Embryonic facial prominence (tissue), 1 donor: ENCODE data around the gene NUP107.

Experiments used
- DNase-seq: peaks from one replicate; pipeline ENCODE4 v3.0.0-alpha.2; 2016; ENCODE audit errors: extremely low spot score

Gene NUP107

GRCh38 chr12:68739891-68740290, 53.1 kb downstream of the NUP107 start:
- no peak for DNase-seq

- no peak for DNase-seq
Measured at GRCh38 chr12:68743356-68743755, 56.6 kb downstream of the NUP107 start.

- DNase-seq = no peak
Measured at GRCh38 chr12:68745376-68745903, 58.7 kb downstream of the NUP107 start.

DNA sequence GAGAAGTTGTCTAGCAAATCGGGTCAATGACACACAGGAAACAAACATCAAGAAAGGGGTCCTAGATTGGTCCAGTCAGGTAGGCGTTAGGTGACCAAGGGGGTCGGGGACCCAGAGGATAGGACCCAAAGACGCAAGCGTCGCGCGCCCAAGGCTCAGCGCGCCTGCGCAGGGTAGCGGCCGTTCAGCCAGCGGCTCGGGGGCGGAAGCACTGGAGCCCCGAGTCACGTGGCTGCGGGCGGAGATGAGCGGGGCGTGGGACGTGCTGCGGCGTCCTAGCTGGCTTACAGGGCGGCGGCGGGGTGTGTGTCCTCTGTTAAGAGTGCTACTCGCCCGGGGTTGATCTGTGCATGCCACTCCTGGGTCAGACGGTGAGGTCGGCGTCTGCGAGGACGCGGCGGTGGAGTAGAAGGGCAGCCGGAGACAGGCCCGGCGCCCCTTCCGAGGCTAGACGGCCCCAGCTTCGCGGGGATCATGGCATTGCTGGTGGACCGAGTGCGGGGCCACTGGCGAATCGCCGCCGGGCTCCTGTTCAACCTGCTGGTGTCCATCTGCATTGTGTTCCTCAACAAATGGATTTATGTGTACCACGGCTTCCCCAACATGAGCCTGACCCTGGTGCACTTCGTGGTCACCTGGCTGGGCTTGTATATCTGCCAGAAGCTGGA, 59.3 kb downstream of the NUP107 start, which contains the start of gene SLC35E3:
Gene SLC35E3 (plus strand): TSS at position 273 of the 668 bp plus-strand sequence. CDS start 202 bp downstream, at position 475.
- DNase-seq = peak; percentile 69

GRCh38 chr12:68746572-68747180, 59.9 kb downstream of the NUP107 start:
- DNase-seq = no peak

GRCh38 chr12:68749443-68749842, 62.7 kb downstream of the NUP107 start:
- DNase-seq = no peak

- no peak for DNase-seq
Measured at GRCh38 chr12:68749861-68750260, 63.1 kb downstream of the NUP107 start.

- DNase-seq = no peak
Measured at GRCh38 chr12:68750506-68750905, 63.7 kb downstream of the NUP107 start.

DNA sequence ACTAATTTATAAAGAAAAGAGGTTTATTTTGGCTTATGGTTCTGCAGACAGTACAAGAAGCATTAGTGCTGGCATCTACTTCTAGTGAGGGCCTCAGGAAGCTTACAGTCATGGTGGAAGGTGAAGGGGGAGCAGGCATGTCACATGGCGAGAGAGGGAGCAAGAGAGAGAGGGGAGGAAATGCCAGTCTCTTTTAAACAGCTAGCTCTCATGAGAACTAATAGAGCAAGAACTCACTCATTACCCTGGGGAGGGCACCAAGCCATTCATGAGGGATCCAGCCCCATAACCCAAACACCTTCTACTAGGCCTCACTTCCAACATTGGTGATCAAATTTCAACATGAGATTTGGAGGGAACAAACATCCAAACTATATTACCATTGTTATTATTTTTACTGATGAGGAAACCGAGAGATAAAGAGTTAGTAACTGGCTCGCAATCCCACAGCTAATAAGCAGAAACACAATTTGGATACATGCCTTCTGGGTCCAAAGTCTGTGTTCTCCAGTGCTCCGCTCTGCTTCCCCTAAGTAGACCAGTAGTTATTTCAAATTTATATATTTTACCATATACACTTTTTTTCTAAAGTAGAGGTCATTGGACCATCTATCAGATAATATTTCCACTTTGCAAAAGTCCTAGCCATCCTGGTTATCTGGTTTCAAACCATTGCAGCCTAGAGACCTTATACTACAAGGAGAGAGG, 68.9 kb downstream of the NUP107 start:
- no peak for DNase-seq

DNA sequence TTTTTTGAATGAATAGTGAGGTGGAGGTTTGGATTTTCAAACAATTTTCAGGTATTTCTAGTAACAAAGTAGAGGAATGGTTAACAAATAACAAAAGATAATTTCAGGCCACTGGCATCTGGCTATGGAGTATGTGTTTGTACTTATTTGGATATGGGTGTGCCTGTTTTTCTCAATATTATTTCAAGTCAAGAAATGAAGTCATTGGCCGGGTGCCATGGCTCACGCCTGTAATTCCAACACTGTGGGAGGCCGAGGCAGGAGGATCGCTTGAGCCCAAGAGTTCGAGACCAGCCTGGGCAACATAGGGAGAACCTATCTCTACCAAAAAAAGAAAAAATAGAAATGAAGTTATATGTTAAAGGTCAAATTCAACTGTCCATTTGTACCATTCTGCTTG, 73.1 kb downstream of the NUP107 start:
- no peak for DNase-seq

- no peak for DNase-seq
Measured at GRCh38 chr12:68760806-68761441, 74.1 kb downstream of the NUP107 start.

- DNase-seq = no peak
Measured at GRCh38 chr12:68761442-68761812, 74.6 kb downstream of the NUP107 start.

DNA sequence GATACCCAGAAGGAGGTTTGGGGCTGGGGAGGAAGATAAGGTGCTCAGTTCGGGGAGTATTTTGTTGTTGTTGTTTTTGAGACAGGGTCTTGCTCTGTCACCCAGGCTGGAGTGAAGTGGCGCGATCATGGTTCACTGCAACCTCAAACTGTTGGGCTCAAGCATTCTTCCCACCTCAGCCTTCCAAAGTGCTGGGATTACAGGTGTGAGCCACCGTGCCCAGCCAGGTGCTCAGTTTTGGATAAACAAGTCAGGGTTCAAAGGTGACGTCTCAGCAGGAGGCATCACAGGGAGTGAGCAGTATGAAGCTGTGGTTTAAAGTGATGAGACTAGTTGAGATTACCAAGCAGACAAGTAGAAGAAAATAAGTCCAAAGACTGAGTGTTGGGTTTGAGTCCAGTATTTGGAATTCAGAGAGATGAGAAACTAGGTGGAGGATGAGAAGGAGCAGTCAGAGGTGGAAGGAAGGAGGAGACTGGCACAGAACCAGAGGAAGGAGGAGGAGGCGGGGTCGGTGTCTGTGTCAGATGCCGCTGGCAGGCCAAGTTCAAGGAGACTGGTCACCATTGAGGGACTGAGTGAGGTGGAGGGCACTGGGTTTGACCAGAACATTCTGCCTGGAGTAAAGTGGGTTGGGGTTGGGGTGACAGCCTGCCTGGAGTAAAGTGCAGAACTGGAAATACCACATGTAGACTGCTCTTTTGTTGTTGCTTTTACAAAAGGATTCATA, 75.3 kb downstream of the NUP107 start:
- DNase-seq = no peak

- DNase-seq = no peak
Measured at GRCh38 chr12:68762691-68763090, 75.9 kb downstream of the NUP107 start.

DNA sequence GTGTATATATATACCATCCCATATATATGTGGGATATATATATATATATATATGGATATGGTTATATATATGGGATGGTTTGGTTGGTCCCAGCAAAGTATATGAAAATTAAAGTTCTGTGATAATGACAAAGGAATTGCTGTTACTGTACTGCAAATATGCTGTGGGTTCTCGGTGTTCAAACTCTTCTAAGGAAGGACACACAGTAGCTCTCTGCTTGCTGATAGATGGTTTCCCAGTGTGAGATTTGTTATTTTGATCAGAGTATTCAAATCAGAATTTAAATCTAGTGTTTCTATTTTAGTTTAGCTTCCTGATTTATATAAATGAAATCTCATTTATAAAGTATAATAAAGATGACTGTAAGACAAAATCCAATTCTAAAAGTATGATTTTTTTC, 78.9 kb downstream of the NUP107 start:
- DNase-seq = no peak

DNA sequence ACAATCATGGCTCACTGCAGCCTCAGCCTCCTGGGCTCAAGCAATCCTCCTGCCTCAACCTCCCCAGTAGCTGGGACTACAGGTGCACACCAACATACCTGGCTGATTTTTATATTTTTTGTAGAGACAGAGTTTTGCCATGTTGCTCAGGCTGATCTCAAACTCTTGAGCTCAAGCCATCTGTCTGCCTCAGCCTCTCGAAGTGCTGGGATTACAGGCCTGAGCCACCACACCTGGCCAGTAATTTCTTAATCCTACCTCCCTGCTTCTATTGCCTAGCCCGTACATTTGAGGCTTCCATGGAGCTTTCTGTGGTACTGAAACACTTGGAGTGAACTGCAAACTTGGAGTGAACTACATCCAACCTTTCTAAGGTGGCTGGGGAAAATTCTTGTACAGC, 79.9 kb downstream of the NUP107 start:
- DNase-seq = no peak

DNA sequence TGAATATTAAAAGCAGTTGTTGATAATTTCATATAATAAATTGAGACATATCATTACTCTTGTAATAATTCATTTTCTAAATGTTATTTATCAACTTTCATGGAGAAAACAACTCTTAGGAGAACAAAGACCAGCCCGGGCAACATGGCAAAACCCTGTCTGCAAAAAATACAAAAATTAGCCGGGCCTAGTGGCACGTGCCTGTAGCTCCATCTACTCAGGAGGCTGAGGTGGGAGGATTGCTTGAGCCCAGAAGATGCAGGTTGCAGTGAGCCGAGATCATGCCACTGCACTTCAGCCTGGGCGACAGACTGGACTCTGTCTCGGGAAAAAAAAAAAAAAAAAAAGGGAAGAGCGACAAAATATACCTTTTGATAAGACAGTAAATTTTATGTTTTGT, 80.4 kb downstream of the NUP107 start:
- DNase-seq = no peak

DNA sequence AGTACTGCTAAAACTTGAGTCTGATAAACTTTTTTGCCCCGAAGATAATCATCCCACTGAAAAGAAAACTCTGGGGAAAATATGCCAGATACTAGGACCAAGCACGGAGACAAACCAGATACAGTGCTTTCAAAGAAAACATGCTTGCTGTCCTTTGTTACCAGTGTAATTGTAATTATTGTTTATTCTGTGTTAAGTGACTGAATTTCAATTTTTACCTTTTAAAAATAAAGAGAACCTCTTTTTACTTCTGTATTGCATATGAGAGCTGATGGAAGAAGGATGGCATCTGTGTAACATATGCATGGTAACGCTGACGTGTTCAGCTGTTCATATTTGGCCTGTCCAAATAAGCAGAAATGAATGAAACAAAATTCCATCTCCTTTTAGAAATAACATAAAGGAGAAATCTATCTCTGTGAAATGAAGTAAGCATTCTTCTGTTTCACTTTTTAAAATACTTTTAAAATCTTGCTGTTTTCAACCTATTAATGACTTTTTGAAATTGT, 81.7 kb downstream of the NUP107 start:
- no peak for DNase-seq

DNA sequence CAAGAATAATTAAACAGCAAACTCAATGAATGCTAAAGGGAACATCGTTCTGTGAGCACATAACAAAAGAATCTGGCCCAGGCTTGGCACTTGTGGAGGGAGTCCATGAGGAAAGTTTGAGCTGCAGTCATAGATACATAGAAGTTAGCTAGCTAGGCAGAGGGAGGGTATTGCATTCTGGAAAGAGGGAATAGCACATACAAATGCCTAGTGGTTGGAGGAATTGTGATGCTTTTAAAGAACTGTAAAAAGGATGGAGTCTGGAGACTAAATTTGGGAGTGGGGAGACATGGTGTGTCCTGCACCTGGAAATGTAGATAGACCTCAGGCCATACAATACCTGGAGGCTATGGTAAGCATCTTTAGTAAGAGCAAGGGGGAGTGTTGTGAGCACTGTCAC, 83.2 kb downstream of the NUP107 start:
- DNase-seq = no peak

DNA sequence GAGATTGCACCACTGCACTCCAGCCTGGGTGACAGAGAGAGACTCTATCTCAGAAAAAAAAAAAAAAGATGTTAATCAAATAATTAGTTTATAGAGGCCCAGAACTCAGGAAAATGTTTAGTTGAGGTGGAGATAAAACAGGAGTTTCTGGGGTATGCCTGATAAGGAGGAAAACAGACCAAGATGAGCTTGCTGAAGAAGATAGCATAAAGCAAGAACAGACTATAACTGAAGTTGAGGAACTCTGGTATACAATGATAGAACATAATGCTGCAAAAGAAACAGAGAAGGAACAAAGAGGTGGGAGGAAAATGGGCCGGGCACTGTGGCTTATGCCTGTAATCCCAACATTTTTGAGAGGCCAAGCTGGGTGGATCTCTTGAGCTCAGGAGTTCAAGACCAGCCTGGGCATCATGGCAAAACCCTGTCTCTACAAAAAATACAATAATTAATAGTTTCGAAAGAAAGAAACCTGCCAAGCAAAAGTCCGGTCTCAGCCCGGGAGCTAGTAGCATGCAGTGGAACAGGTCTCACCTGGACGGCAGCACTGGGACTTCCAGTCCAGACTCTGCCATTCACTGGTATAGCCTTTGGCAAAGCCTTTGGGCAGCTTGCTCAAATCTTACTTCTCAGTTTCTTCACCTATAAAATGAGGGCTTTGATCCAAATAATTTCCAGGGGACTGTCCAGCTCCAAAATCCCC, 84.6 kb downstream of the NUP107 start:
- DNase-seq = no peak

DNA sequence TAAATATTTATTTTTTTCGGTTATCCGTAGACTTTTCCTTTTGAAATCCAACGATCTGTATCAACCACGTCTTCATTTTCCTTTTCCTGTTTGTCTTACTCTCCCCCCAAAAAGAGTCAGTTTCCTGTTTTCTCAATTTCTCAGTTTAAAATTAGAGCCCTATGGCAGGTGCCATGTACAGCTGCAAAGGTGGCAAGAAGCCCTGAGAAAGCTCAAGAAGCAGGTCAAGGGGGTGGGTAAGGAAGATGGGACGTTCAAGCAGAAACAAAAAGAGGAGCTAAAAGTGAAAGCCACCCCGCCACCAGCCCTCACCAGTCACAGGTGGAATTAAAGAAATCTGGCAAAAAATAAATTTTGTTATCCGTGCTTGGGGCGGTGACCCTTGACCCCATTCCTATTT, 85.9 kb downstream of the NUP107 start:
- DNase-seq = no peak
